Mononuclear cell (primary cell): ENCODE data around the gene AP1S3. TPM values are rescaled to one million over a fixed set of nuclear protein-coding genes. Genes with fewer than 3 reads are reported as not detected.
"Not testable (repeated sequence)": the region's sequence is repeated elsewhere in the genome, so short reads cannot be mapped to it uniquely, and the experiment has no call there.

Experiments
- H3K27me3 ChIP-seq: 2 replicates; pipeline ENCODE4 v1.6.0; 2011; ENCODE audit warnings: low read length, control low read depth; ENCODE audit not compliant: insufficient read depth
- H3K4me1 ChIP-seq: 2 replicates; pipeline ENCODE4 v1.5.1; 2011; ENCODE audit warnings: mild to moderate bottlenecking, low read length, control low read depth; ENCODE audit not compliant: insufficient read depth
- H3K4me3 ChIP-seq: 2 replicates; pipeline ENCODE4 v1.5.1; 2011; ENCODE audit warnings: mild to moderate bottlenecking, low read length, moderate library complexity
- H3K9me3 ChIP-seq: 2 replicates; pipeline ENCODE4 v1.5.1; 2011; ENCODE audit warnings: low read depth, mild to moderate bottlenecking, control low read depth, low read length
- total RNA-seq: library from RNA; depleted of rRNA; stranded (reverse); fragments of >200 nt; gene quantifications from one replicate; pipeline ENCODE4 v1.2.3, GENCODE V29; 2012

AP1S3 gene
- 5.4 TPM for total RNA-seq

DNA sequence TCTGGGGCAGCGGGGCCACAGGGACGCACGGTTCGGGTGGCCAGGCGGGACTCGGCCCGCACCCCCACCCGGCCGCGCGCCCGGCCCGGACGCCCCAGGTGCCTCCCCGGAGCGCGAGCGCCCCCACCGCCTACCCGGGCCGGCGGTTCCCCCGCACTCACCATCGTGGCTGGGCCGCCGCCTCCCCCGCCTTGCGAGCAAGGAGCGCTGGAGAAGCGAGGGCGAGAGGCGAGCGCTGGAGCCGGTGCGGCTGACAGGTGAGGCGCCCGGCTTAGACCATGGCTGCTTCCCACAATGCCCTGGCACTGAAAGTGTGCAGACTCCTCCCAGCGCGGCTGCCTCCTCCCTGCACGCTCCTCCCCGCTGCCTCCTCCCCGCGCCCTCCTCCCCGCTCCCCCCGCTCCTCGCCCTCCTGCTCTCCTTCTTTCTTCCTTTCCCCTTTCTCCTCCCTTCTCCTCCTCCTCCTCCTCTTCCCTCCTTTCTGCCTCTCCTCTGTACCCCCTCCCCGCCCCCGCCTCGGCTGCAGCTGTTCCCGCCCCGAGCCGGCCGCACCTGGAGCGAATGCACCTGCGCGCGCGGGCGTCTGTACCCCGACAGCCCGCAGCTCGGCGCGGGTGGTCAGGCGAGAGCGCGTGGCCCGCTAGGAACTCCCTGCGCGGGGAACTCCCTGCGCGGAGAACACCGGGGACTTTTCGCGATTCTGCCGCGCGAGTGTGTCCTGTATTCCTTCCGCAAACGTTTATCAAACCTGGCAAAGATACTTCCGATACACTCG, at the start of gene AP1S3:
Gene AP1S3, minus strand, starts transcription at position 296 of the 775 bp plus-strand sequence. Its CDS starts 132 bp downstream, at position 164.
- peak within 1 kb of the TSS; percentile 61 for H3K4me3 ChIP-seq
- H3K9me3 ChIP-seq = no peaks in the 10 kb centered on the region
- H3K4me1 ChIP-seq = peaks cover 23% of the 10 kb centered on the region
- no peaks in the 10 kb centered on the region for H3K27me3 ChIP-seq

DNA sequence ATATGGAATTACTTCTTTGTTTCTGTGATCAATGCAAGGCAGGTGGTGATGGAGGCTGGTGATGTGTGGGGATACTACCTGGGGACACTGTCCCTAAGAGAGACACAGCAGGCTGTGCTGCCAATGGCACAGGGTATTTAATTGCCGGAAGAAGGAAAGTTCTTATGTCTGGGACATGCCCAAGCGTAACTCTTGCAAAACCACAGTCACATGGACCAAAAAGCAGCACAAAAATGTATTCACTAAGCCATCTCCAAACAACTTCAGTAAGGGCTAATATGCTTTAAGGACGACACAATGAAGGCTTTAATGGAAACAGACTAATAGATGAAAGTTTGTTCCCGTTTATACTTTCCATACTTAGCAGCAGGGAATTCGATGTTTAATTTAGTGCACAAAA, 49.7 kb upstream of the AP1S3 start:
- H3K27me3 ChIP-seq = no peaks in the 10 kb centered on the region
- peaks cover 30% of the 10 kb centered on the region for H3K4me1 ChIP-seq
- H3K4me3 ChIP-seq = no peak overlapping the region
- no peaks in the 10 kb centered on the region for H3K9me3 ChIP-seq

DNA sequence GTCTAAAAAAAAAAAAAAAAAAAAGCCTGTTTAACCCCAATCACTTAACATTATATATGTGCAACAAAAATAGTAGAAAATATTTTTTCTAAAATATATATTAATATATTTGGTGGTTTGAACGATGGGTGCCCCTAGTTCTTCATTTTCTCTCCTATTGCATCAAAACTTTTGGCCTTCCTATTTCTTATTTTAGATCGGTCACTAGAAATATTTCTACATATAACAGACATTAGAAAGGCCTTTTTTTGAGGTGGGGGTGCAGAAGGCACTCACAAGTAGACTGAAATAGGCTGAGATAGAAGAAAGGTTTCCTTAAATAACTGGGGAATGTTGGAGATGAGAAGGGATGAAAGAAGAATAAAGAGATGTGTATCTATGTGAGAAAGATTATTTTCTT, 49.3 kb upstream of the AP1S3 start:
- Histone ChIP-seq H3K4me3 (no peak overlapping the region), H3K9me3 (no peaks in the 10 kb centered on the region), H3K4me1 (peaks cover 30% of the 10 kb centered on the region), H3K27me3 (no peaks in the 10 kb centered on the region)

DNA sequence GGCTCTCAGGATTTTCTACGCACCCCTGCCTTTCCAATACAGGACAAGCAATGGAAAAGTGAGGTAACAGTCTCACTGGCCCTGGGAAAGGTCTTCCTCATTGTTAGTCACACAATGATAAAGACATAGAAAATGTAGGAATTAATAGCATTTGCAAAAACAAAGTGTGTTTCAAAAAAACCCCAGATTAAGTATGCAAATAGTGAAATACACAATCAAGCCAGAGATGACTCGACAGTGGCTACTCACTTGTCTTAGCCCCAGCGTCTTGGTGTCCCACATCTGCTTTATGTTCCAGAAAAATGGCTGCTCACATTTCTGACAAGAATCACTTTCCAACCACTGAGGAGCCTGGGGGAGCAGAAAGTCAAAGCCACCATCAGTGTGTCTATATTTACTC, 47.0 kb upstream of the AP1S3 start:
- Histone ChIP-seq H3K4me1 (peaks cover 21% of the 10 kb centered on the region), H3K4me3 (no peak overlapping the region), H3K27me3 (no peaks in the 10 kb centered on the region), H3K9me3 (no peaks in the 10 kb centered on the region)

DNA sequence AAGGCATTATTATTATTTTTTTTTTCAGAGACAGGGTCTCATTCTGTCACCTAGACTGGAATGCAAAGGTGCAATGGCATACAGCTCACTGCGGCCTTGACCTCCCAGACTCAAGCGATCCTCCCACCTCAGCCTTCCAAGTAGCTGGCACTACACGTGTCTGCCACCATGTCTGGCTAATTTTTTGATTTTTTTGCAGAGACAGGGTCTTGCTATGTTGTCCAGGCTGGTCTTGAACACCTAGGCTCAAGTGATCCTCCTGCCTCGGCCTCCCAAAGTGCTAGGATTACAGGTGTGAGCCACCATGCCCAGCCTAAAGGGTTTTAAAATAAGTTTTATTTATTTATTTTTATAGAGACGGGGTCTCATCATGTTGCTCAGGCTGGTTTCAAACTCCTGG, 45.3 kb upstream of the AP1S3 start:
- Histone ChIP-seq H3K27me3 (no peaks in the 10 kb centered on the region), H3K4me1 (peaks cover 17% of the 10 kb centered on the region), H3K9me3 (no peaks in the 10 kb centered on the region), H3K4me3 (no peak overlapping the region)

DNA sequence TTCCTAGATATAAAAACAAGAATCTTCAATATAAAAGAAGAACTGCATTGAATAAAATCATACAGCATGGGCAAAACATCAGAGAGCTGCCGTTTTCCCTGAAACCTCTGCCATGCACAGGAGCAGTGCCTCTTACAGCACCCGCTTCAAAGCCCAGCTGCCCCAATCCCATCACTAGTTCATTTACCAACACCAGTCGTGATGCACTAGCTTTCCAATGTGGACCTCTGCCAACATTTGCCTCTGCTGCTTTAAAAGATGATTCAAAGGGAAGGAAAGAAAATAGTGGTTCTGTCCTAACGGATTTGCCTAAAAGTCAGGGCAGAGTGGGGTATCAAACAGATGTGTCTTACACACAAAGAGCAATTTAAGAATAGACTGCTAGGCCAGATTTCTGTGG, 43.4 kb upstream of the AP1S3 start:
- Histone ChIP-seq H3K27me3 (no peaks in the 10 kb centered on the region), H3K9me3 (no peaks in the 10 kb centered on the region), H3K4me1 (peaks cover 3% of the 10 kb centered on the region), H3K4me3 (no peak overlapping the region)

DNA sequence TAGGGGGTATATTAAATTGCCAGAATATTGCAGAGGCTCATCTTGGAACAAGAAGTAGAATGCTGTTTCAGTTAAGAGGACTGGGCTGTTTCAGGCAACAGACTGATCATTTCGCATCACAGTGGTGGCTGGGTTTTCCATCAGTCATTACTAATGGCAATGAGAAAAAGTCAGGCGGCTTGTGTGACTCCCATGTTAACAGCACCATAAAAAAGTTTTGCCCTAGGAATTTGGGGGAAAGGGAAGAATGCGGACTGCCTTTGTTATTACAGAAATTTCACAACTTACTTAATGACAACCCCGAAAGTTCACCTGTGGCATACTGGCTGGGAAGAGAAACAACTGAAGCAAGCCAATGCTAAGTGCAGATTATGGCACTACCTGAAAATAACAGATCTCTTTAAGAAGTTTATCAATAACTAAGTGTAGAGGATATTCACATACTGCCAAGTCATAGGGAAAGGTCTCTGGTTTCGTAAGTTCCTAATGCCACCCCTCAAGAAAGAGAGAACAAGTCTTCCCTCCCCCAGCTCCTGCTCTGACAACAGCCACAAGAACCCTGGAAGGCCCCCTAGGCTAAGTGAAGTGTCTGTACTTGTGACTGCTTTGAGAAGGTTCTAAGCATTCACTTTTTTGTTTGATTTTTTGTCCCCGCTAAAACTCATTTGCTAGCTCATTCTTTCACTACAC, 40.5 kb upstream of the AP1S3 start:
- Histone ChIP-seq H3K27me3 (no peaks in the 10 kb centered on the region), H3K4me3 (no peak overlapping the region), H3K4me1 (peaks cover 3% of the 10 kb centered on the region), H3K9me3 (no peaks in the 10 kb centered on the region)

DNA sequence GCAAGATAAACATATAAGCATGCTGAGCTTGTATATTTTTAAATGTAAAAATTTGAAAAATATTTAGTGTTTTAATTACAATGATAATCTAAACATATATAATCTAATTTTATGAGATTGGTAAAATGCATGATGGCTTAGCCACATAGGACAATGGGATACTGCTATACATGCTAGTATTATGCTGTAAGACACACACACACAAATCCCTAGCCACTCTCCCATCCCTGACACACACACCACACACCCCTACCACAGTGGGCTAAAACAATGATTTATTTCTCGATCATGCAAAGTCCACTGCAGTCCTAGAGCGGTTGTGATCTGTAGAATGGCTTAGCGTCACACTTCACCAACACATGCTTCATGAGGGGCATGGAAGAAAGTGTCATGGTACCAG, 36.3 kb upstream of the AP1S3 start:
- no peak overlapping the region for H3K4me3 ChIP-seq
- H3K9me3 ChIP-seq = no peaks in the 10 kb centered on the region
- no peaks in the 10 kb centered on the region for H3K27me3 ChIP-seq
- peaks cover 21% of the 10 kb centered on the region for H3K4me1 ChIP-seq

DNA sequence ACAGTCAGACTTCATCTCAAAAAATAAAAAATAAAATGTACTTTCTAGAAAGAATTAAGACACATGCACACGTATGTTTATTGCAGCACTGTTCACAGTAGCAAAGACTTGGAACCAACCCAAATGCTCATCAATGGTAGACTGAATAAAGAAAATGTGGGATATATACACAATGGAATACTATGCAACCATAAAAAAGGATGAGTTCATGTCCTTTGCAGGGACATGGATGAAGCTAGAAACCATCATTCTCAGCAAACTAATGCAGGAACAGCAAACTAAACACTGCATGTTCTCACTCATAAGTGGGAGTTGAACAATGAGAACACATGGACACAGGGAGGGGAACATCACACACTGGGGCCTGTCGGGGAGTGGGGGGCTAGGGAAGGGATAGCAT, 35.4 kb upstream of the AP1S3 start:
- H3K27me3 ChIP-seq, H3K4me3 ChIP-seq, H3K9me3 ChIP-seq: not testable (repeated sequence)
- H3K4me1 ChIP-seq = peaks cover 18% of the 10 kb centered on the region

DNA sequence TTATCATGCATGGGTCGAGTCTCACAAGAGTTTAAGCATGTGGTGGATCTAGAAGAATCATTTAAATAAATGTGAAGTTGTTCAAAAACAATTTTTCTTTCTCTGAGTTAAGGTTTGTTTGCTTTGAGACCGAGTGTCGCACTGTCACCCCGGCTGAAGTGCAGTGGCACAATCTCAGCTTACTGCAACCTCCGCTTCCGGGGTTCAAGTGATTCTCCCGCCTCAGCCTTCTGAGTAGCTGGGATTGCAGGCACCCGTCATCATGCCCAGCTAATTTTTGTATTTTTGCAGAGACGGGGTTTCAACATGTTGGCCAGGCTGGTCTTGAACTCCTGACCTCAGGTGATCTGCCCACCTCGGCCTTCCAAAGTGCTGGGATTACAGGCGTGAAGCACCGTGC, 34.3 kb upstream of the AP1S3 start:
- H3K4me1 ChIP-seq = peaks cover 19% of the 10 kb centered on the region
- not testable (repeated sequence) for H3K4me3 ChIP-seq, H3K9me3 ChIP-seq, H3K27me3 ChIP-seq

DNA sequence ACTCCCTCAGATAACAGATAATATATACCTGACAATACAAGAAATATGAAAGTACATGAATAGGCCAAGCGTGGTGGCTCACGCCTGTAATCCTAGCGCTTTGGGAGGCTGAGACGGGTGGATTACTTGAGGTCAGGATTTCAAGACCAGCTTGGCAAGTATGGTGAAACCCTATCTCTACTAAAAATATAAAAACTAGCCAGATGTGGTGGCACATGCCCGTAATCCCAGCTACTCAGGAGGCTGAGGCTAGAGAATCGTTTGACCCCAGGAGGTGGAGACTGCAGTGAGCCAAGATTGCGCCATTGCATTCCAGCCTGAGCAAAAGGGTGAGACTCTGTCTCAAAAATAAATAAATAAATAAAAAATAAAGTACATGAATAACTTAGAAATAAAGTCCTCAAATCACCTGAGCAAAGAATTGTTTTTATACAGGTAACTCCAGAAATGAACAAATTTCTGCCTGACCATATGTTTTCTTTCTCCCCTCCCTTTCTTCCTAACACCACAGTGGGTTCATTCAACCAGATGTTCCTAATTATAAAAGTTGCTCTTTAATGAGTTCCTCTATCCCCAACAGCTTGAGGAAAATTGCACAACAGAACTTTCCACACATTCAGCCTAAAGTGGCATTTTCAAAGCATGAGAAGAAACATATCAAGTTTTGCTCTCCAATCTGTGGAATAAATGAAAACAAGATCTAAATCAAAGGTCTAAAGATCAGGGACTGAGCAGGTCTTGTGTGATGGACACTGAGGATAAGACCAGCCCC, 33.6 kb upstream of the AP1S3 start:
- Histone ChIP-seq H3K4me1 (peaks cover 24% of the 10 kb centered on the region), H3K4me3 (no peak overlapping the region), H3K9me3 (no peaks in the 10 kb centered on the region), H3K27me3 (no peaks in the 10 kb centered on the region)

DNA sequence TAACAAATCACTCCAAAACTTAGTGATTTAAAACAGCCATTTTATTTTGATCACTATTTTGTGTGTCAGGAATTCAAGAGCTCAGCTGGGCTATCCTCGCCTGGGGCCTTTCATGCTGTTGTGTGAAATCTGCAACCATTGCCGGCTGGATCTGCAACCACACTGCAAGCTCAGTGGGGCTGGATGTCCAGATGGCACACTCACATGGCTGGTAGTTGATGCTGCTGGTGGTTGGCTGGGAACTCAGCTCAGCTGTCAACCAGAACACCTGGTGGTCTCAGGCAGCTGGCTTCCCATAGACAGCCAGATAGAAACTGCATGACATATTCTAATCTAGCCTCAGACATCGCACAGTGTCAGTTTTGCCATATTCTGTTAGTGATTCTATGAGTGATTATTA, 30.6 kb upstream of the AP1S3 start:
- Histone ChIP-seq H3K4me3 (no peak overlapping the region), H3K27me3 (no peaks in the 10 kb centered on the region), H3K4me1 (peaks cover 40% of the 10 kb centered on the region), H3K9me3 (no peaks in the 10 kb centered on the region)

DNA sequence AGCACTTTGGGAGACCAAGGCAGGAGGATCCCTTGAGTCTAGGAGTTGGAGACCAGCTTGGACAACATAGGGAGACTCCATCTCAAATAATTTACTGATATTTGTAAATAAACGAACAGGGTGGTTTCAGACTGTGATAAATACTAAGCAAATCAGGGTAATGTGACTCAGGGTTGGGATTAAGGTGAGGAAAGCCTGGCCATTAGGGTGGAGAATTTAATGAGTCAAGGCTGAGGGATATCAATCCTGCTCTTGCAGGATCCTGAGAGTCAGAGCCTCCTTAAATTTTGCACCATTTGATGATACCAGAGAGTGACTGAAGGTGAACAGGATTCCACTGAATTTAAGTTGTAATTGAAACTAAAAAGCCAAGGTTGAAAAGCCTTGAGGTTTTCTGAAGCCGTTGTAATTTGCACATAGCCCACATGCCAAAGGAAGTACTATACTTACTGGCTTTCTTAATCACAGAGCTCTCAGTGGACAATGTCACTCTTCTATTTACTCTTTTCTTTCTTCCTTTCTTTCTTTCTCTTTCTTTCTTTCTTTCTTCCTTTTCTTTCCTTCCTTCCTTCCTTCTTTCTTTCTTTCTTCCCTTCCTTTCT, 28.6 kb upstream of the AP1S3 start:
- H3K27me3 ChIP-seq = no peaks in the 10 kb centered on the region
- H3K4me1 ChIP-seq = peaks cover 31% of the 10 kb centered on the region
- no peak overlapping the region for H3K4me3 ChIP-seq
- H3K9me3 ChIP-seq = no peaks in the 10 kb centered on the region

DNA sequence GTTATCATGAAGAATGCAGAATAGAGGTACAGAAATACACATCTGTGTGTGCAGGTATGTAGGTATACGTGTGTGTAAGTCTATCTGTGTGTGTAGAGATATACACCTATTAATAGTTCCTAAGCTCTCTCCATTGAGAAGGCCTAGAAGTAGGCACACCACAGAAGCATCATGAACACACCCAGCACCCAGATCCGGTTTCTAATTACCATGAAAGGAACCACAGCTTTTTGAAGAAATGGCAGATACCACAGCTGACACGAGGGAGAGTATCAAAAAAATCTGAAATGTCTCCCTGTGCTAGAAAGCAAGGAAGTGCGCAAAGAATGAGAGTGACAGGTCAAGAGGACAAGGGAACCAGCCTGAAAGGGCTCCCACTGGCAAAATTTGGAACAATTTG, 27.7 kb upstream of the AP1S3 start:
- Histone ChIP-seq H3K9me3 (no peaks in the 10 kb centered on the region), H3K4me3 (no peak overlapping the region), H3K4me1 (peaks cover 22% of the 10 kb centered on the region), H3K27me3 (no peaks in the 10 kb centered on the region)

DNA sequence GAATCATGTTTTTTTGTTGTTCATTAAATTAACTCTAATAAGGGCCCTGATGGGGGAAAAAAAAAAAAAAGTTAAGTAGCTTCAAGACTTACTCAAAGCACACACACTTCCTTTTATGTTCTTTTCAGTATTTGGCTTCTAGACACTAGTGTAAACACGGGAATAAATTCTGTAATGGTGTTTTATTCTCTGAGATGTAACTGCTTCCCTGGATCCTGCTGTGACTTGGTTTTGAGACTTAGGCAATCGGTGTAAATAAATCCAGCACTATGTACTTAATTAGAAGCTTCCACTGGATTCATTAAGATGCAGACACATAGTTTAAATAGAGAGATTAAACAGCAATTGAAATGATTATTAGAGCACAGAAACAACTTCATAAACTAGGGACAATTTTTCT, 26.1 kb upstream of the AP1S3 start:
- H3K4me3 ChIP-seq = no peak overlapping the region
- no peaks in the 10 kb centered on the region for H3K9me3 ChIP-seq
- H3K4me1 ChIP-seq = peaks cover 22% of the 10 kb centered on the region
- H3K27me3 ChIP-seq = no peaks in the 10 kb centered on the region
